GM21390 (cell line): ENCODE results near the gene COA6.
"Not testable (repeated sequence)": the region's sequence is repeated elsewhere in the genome, so short reads cannot be mapped to it uniquely, and the experiment has no call there.

Experiments
- ATAC-seq: cut with Tn5 transposase; IDR thresholded peaks from one replicate; pipeline ENCODE4 v1.9.1; 2021; ENCODE audit not compliant: unreplicated experiment

The COA6 gene

GRCh38 chr1:234369033-234369430 lies 4.2 kb upstream of the COA6 start:
- ATAC-seq: no peak

DNA sequence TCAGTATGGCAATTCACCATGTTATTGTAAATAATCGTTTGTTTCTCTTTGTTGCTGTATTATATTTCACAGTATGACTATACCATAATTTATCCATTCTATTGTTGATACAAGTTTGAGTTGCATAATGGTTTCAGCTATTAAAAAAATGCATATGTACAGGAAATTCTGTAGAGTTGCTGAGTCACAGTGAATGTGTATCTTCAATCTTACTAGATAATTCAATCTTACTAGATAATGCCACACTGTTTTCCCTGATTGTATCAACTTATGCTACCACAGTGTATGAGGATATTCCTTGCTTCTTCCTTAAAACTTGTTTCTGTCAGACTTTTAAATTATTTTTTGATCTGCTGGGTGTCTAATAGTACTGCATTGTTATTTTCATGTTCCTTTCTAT lies 3.5 kb upstream of the COA6 start:
- ATAC-seq: no peak

GRCh38 chr1:234371414-234371813 lies 1.8 kb upstream of the COA6 start:
- ATAC-seq: no peak

DNA sequence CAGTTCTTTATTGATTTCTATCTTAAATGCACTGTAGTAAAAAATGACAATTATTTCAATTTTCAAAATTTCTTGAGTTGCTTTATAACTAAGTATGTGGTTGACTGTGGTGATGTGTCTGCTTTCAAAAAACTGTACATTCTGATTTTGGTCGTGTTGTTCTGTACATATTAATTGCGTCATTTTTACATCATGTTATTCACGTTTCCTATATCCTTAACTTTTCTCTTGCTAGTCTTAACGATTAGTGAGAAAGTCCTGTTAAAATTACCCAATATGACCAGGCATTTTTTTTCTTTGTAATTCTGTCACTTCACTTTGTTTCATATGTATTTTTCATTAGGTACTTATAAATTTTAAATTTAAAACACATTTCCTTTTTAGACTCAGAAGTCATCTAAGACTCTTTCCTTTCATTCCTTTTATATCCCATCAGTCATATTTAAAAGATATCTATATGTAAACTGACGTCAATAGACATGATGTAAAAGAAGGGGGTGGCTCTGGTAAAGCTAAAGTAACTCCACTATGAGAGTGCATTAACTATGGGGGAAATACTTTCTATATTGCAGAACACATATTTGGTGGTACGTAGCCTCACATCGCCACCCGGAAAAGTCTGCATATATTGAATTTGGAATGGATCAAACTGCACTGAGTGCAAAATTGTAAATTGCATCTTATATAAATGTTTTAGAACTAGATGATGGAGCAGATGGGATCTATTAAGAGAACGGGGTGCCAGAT lies 1.1 kb upstream of the COA6 start:
- ATAC-seq: no peak

- ATAC-seq: peak; percentile 13
These were observed 651 bp downstream of the COA6 start for GRCh38 chr1:234373959-234374254.

- ATAC-seq: no peak
These were observed 2.4 kb downstream of the COA6 start for GRCh38 chr1:234375672-234376071.

DNA sequence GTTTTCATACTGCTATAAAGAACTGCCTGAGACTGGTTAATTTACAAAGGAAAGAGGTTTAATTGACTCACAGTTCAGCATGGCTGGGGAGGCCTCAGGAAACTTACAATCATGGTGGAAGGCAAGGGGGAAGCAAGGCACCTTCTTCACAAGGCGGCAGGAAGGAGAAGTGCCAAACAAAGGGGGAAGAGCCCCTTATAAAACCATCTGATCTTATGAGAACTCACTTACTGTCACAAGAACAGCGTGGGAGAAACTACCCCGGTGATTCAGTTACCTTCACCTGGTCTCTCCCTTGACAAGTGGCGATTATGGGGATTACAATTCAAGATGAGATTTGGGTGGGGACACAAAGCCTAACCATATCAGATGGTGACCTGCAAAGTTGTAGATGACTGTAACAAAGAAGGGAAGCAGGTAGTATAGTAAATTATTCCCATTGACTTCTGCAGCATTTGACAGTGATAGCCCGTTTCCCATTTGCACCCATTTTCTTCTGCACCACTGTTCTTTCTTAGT lies 6.4 kb downstream of the COA6 start:
- ATAC-seq: not testable (repeated sequence)

DNA sequence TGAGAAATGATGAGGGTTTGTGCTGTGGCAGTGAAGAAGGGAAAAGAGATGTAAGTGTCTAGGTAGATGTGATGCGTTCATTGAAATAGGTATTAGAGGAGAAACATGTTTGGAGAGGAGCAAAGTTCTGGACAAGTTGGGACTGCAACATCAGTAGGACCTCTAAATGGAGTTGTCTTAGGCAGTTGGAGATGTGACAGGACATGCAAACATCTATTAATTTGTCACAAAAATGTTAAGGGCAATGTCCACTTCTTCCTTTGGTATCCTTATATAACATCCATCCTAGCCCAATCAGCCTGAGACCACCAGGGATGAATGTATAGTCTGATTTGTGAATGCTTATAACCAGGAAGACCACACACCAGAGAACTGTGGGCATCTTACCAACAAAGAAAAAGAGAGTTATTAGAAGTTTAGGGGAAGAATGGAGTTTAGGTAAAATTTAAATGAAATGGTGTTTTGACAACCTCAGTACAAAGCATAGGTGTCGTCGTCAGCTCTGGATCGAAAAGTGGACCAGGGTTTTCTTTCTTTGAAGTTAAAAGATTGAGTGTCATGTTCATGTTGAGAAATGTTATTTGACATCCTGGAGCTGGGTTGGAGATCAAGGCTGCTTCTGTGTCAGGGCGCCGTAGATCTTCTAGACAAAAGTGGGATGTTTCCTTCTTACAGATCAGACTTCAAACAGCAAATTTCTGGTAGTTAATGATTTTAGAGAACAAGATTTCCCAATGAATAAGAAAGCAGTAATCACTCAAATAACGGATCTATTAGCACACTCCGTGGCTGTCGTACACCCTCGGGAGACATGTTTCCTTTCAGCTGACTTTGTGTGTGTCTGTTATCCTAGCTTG lies 8.7 kb downstream of the COA6 start:
- no peak for ATAC-seq

- ATAC-seq: no peak
These were observed 12.9 kb downstream of the COA6 start for GRCh38 chr1:234386122-234386521.

DNA sequence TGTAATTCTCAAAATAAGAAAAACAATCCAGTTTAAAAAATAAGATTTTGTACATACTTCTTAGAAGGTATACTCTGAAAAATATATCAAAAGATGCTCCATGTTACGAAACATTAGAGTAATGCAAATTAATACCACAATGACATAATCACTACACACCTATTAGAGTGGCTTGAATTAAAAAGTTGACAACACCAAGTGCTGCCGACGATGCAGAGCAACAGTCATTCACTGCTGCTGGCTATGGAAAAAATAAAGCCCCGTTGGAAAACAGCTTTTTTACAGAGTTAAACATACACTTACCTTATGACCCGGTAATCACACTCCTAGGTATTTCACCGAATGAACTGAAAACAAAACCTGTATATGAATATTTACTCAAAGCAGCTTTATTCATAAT lies 14.8 kb downstream of the COA6 start:
- no peak for ATAC-seq

DNA sequence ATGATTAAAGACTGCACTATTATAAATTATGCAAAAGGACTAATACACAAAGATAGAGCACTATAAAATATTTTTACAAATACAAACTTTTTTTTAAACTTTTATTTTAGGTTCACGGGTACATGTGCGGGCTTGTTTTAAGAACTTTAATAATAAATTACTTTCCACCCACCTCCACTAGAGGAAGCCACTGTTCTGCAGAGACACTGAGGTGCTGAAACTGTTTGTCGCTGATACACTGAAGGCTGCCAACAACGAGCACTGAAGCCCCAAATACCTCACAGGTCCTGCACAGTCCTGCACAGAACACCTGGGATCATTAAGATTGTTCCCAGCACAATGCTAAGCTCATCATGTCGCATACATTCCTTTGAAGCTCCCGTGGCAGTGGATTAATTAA lies 19.9 kb downstream of the COA6 start:
- ATAC-seq: no peak

GRCh38 chr1:234395297-234395696 lies 22.0 kb downstream of the COA6 start:
- no peak for ATAC-seq

- no peak for ATAC-seq
These were observed 22.8 kb downstream of the COA6 start for GRCh38 chr1:234396092-234396491.

DNA sequence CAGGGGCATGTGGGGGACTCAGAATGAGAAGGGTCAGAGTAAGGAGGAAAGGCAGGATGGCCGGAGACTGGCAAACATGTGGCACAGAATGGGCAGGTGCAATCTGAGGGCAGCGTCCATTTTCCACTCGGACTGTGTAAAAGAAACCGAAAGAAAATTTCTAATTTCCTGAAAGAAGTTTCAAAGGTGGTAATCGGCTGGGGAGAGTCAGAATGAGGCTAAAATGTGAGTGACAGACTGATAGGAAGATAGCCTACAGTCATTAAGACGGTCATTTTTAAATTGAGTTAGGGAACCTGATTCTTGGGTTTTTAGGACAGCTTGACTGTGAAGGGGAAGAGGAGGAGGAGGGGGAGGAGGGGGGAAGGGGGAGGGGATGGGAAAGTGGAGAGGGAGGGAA lies 23.6 kb downstream of the COA6 start:
- ATAC-seq: no peak

DNA sequence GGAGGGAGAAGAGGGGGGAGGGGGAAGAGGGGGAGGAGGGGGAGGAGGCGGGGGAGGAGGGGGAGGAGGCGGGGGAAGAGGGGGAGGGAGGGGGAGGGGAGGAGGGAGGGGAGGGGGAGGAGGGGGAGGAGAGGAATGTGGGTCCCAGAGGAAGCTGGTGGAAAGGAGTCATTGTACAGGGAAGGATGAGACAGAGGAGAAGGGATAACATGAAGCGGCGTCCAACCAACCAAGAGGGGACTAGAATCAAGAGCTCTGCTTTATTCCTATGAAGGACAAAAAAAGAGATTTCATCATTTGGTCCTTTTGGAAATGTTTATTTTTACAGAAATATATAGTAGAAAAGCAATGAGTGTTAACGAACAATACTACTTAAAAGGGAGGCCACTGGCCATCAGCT lies 24.5 kb downstream of the COA6 start:
- no peak for ATAC-seq

- ATAC-seq: peak; percentile 54
These were observed 25.7 kb downstream of the COA6 start for GRCh38 chr1:234398849-234399381.

DNA sequence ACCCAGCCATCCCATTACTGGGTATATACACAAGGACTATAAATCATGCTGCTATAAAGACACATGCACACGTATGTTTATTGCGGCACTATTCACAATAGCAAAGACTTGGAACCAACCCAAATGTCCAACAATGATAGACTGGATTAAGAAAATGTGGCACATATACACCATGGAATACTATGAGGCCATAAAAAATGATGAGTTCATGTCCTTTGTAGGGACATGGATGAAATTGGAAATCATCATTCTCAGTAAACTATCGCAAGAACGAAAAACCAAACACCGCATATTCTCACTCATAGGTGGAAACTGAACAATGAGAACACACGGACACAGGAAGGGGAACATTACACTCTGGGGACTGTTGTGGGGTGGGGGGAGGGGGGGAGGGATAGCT lies 26.3 kb downstream of the COA6 start:
- not testable (repeated sequence) for ATAC-seq

GRCh38 chr1:234400773-234401172 lies 27.5 kb downstream of the COA6 start:
- peak; percentile 51 for ATAC-seq

DNA sequence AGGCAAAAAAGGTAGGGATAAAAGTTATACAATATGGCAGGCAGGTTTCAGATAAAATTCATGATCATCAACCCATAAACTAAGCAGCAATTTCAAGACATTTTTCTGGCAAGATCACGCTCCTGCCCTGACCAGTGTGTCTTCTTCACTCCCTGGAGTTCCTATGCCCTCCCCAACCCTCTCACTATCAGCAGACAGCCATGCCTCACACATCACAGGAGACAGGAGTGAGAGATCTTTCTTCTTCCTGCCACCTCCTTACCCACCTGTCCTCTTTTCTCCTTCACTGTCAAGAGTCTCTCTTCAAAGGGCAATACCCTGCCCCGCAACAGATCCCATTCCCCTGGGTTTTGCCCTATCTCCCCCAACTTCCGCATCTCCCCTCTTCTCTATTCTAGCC lies 28.4 kb downstream of the COA6 start:
- ATAC-seq: no peak

DNA sequence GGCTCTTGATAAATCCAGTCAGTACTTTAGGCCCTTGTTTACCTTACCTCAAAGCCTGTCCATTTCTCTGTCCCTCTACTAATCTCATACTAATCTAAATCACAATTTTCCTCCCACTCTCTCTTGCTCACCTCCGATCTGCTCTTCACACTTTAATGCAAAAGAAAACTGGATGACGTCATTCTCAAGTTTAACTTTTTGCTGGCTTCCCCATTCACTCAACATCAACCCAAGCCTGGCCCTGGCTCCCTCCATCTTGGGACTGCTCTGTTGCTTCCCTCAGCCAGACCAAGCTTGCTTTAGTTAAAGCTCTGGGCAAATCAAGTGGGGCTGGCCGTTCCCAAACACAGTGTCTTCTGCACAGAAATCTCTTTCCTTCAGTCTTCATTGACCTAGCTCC lies 29.7 kb downstream of the COA6 start:
- no peak for ATAC-seq

DNA sequence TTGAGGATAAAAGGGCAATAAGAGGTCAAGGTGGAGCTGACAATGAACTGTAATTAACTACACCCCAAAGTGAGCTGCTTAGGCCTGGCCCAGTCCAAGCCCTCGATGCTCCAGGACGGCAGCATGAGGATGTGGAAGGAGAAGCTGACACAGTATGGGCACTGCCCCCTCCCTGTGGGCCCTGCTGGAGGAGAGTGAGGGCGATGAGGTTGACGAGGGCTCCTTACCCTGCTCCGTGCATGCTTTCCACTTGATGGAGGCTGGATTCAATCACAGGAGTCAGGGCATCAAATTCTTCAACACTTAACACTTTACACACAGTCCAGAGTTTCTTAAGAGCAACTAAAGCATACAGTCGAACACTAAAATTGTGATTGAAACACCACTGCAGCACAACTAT lies 32.4 kb downstream of the COA6 start:
- no peak for ATAC-seq

DNA sequence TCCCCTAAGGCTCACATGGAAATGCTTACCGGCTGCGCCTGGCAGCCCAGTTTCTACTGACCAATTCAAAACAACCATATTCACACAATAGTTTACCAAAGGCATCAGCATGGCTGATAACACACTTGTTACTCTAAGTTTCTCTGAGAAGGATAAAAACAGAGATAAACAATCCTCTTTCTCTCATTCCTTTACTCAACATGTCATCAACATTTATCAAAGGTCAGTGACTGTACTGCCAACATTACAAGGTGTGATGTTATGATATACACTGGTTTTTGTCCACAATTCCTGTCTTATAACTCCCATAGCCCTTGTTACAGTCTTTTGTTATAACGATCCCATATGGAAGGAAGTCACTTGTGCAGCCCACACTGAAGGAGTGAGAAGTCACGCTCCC lies 33.6 kb downstream of the COA6 start:
- ATAC-seq: no peak
